Stimulated activated CD8-positive, alpha-beta memory T cell treated with anti-CD3 and anti-CD28 coated beads, Interleukin-2, amount 100 ng/mL, for 48 hours (primary cell): ENCODE measurements around the gene EMC10.
"Not testable (repeated sequence)": the region's sequence is repeated elsewhere in the genome, so short reads cannot be mapped to it uniquely, and the experiment has no call there.

ENCODE experiments used
- DNase-seq, 2 donors: peaks; one replicate each; pipeline ENCODE4 v3.0.0-alpha.2; 2020; ENCODE audit warnings: low read depth in 2 of 2

EMC10 gene

DNA sequence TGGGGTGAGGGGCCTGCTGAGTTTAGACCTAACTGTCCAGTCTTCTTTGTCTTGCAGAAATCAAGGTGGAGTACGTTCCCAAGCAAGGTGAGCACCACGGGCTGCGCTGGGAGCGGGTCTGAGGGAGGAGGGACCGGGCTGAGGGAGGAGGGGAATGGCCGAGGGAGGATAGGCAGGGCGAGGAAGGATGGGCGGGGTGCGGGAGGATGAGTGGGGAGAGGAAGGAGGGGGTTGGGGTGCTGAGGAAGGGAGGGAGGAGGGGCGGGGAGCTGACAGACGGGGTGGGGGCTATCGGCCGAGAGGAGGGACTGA, 25.1 kb upstream of the EMC10 start:
- DNase-seq = no peak

DNA sequence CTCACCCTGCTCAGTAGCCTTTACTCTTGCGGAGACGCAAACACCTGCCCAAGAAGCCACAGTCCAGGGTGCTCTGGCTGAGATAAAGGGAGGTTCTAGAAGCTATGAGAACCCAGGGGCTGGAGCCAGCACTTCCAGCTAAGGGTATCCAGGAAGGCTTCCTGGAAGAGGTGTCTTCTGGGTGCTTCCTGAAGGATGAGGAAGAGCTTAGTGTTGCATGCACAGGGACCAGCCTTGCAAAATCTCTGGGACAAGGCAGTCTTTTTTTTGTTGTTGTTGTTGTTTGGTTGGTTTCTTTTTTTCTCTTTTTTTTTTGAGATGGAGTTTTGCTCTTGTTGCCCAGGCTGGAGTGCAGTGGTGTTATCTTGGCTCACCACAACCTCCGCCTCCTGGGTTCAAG, 23.1 kb upstream of the EMC10 start:
- no peak for DNase-seq

DNA sequence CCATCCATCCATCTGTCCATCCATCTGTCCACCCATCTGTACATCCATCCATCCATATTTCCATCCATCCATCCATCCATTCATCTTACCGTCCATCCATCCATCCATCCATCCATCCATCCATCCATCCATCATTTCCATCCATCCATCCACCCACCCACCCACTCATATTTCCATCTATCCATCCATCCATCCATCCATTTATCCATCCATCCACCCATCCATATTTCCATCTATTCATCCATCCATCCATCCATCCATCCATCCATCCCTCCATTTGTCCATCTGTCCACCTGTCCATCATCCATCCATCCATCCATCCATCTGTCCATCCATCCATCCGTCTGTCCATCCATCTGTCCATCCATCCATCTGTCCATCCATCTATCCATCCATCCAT, 20.3 kb upstream of the EMC10 start:
- no peak for DNase-seq

DNA sequence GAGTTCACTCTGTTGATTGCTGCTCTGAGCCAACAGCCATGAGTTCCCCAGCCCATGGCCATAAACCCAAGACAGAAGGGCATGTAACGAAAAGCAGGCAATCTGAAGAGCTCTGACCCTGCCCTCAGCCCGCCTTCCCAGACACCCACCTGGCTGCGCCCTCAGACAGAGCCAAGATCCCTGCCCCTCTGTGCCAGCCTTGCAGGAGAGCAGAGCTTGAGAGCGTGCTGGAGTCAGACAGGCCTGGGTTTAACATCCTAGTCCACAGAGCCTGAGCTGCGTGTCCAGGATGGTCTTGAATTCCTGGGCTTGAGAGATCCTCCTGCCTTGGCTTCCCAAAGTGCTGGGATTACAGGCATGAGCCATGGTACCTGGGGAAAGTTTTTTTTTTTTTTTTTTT, 19.0 kb upstream of the EMC10 start:
- DNase-seq = no peak

DNA sequence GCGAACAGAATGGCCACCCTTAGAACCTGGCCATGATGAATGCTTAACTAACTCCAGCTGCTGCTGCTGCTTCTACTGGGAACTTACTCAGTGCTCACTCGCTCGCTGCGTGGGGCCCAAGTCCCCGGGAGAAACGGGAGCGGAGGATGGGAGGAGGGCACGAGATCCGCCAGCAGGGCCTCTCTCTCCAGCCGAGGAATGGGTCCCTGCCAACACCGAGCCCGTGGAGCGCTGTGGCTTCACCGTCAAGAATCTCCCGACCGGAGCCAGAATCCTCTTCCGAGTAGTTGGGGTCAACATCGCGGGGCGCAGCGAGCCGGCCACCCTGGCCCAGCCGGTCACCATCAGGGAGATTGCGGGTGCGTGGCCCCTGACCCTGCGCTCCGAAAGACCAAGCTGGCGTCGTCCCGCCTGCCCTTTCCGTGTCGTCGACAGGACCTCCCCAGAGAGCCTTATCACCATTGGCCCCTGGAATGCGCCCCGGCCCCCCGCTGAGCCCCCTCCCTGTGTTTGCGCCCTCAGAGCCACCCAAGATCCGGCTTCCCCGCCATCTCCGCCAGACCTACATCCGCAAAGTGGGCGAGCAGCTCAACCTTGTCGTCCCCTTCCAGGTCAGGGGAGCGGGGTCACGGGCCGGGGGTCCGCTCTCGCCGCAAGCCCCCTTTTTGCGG, 17.8 kb upstream of the EMC10 start:
- no peak for DNase-seq

DNA sequence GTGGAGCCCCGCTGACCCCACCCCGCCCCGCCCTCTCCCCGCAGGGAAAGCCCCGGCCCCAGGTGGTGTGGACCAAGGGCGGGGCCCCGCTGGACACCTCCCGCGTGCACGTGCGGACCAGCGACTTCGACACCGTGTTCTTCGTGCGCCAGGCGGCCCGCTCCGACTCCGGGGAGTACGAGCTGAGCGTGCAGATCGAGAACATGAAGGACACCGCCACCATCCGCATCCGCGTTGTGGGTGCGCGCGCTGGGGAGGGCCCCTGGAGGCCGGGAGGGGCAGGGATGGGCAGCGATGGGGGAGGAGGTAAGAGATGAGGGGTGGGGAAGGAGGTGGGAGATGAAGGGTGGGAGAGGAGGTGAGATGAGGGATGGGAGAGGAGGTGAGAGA, 17.2 kb upstream of the EMC10 start:
- no peak for DNase-seq

DNA sequence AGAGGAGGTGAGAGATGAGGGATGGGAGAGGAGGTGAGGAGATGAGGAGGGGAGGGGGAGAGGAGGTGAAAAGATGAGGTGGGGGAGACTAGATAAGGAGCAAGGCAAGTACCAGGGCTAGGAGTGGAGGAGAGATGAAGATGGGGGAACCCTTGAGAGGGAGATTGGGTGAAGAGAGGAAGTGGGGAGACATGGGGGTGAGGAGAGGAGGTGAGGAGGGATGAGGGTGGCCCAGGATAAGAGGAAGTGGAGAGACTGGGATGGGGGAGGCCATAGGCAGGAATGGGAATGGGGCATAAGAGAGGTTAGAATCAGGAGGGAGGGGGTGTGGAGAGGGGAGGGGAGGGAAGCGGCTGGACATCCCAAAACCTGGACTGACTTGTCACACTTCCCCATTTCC, 16.7 kb upstream of the EMC10 start:
- no peak for DNase-seq

DNA sequence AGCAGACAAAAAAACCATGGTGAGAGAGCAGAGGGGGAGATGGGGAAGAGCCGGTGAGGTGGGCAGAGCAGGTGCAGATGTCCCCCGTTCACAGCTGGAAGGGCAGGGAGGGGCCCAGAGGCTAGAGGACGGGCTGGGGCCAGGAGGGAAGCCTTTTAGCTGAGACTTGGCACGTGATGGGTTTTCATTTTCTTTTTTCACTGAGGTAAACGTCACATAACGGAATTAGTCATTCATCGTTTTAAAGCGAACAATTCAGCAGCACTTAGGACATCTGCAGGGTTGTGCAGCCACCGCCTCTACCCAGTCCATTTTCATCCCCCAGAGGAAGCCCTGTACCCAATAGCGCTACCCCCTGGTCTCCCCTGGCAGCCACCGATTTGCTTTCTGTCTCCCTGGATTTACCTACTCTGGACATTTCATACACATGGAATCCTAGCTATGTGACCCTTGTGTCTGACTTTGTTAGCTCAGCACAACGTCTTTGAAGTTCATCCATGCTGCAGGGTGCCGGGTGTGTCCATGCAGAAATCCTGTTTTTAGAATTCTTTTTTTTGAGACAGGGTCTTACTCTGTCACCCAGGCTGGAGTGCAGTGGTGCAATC, 16.0 kb upstream of the EMC10 start:
- no peak for DNase-seq

DNA sequence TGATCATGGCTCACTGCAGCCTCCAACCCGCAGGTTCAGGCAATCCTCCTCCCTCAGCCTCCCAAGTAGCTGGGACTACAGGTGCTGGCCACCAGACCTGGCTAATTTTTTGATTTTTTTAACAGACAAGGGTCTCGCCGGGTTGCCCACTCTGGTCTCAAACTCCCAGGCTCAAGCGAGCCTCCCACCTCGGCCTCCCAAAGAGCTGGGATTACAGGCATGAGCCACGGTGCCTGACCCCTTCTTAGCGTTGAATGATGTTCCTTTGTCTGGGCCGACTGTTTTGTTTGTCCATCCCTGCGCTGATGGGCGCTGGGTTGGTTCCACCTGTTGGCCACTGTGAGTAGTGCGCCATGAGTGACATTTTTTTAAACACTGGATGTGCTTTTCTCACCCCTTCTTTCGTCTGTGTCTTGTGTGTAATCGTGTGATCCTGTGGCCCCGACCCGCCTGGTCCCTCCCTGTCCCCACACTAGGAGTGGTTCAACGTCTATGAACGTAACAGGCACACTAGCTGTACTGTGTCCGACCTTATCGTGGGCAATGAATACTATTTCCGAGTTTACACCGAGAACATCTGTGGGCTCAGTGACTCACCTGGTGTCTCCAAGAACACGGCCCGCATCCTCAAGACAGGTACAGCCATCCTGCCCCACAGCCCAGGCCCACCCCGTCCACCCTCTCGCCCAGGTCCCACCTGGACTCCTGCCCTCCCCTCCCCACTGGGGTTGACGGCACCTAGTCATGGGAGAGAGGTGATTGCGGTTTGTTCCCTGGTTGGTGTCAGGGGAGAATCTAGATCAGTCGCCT, 15.0 kb upstream of the EMC10 start:
- DNase-seq = peak; percentile 40 to 50

DNA sequence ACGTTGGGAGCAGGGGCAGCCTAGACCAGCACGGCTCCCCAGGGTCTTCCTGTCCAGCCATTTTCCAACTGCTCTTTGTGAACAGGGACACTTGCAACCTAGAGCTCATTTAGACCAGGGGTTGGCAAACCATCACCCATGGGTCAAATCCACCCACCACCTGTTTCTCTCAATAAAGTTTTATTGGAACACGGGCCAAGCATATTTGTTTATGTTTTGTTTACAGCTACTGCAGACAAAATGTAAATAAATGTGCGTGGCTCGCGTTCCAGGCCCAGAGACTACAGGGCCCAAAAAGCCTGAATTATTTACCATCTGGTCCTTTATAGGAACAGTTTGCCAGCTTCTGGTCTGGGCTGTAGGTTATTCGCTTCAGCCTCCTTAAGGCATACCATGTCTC, 13.3 kb upstream of the EMC10 start:
- DNase-seq = no peak

DNA sequence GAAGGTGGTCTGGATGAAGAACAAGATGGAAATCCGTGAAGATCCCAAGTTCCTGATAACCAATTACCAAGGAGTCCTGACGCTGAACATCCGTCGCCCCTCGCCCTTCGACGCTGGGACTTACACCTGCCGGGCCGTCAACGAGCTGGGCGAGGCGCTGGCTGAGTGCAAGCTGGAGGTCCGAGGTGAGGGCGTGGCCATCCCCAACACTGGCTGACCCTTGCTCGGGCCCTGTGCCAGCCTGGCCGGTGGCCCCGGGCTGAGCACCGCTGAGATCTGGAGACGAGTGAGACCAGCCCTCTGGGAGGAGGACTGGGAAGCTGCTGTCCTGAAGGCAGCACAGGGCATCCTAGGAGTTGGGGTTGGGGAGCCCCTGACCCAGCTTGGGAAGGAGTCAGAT, 12.0 kb upstream of the EMC10 start:
- no peak for DNase-seq

DNA sequence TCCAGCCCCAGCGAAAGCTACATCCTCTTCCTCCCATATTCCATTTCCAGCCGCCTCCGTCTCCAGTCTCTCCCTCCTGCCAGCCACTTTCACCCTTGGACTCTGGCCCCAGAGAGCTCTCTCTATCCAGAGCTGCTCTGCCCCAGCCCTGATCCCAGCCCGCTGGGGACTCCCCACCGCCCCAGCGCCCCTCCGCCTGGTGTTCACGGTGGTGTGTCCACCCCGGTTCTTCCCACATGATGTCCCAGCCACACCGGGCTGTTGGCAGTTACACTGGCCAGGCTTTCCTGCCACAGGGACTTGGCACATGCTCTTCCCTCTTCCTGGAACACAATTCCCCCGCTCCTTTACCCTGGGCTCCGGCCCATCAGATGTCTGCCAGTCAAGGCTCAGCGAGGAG, 11.3 kb upstream of the EMC10 start:
- DNase-seq = no peak

DNA sequence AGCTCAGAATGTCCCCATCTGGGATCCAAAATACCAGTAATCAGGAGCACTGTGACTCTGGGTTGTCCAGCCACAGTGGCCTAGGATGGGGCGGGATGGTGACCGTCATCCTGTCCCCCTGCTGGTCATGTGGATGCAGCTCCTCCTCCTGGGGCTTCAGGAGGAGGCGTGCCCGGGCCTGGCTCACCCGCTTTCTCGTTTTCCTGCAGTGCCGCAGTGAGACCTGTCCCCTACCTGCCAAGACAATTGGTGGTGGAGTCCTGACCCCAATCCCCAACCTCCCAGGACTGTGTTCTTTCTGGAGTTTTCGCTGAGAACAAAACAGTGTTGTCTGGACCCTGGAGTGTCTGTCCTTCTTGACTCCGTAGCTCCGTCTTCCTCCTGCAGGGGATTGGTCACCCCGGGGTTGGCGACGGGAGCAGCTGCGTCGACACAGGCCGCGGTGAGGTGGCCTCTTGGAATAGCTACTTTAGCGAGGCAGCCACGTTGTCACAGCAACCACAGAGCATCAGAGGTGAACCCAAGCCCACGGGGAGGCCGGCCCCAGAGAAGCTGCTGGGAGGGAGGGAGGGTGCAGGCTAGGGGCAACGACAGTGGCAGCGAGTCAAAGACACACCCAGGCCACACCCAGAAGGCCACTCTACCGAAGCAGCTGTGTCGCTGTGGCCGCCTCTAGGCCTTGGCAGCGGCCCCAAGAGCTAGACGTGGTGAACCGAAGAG, 10.2 kb upstream of the EMC10 start:
- DNase-seq = no peak

DNA sequence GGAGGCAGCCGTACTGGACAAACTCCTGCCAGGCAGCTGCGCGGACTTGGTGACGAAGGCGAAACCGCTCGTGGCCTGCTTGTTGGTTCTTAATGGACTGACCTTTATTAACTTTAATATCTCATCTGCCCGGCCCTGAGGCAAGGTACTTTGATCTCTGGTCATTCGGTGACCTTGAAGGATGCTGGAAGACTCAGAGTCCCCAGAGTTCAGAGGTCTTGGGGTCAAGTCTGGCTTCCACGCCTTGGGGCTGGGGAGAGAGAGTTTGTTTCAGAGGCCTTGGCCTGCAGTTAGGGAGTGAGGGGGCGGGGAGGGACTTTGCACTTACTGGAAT, 9.6 kb upstream of the EMC10 start:
- DNase-seq = no peak

DNA sequence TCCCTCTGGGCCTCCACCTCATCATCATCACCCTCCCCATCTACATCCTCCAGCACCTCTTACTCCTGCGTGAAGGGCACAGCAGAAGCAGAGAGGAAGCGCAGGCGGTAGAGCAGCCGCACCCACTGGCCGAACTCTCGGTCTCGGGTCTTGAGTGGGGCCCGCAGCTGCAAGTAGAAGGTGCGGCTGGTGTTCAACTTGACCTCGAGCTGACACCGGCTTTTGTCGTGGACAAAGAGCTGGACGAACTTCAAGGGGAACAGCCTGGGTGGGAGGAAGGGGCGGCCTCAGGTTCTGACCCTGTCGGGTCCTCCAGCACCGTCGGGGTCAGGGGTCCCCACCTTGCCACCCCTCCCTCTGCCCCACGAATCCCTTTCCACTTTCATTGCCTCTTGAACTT, 8.7 kb upstream of the EMC10 start:
- no peak for DNase-seq

DNA sequence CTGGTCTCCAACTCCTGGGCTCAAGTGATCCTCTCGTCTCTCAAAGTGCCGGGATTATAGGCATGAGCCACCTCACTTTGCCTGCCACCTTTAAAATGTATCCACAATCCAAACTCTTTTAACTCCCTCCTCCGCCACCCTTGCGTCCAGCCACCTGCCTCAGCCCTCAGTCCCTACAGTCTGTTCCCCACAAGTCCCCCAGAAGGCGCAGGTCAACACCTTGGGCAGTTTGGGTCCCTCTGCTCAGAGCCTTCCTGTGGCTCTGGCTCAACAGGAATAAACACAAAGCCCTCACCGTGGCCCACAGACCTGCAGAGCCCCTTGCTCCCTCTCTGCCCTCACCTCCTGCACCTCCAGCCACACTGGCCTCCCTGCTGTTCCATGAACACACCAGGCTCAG, 7.5 kb upstream of the EMC10 start:
- no peak for DNase-seq

DNA sequence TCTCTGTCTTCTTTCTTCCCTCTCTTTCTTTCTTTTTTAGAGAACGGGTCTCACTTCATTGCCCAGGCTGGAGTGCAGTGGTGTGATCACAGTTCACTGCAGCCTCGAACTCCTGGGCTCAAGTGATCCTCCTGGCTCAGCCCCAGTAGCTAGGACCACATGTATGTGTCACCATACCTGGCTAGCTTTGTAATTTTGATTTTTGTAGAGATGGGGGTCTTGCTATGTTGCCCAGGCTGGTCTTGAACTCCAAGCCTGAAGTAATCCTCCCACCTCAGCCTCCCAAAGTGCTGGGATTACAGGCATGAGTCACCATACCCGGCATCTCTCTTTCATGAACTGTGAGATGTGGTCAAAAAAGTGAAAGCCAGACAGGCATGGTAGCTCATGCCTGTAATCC, 3.0 kb upstream of the EMC10 start:
- not testable (repeated sequence) for DNase-seq

DNA sequence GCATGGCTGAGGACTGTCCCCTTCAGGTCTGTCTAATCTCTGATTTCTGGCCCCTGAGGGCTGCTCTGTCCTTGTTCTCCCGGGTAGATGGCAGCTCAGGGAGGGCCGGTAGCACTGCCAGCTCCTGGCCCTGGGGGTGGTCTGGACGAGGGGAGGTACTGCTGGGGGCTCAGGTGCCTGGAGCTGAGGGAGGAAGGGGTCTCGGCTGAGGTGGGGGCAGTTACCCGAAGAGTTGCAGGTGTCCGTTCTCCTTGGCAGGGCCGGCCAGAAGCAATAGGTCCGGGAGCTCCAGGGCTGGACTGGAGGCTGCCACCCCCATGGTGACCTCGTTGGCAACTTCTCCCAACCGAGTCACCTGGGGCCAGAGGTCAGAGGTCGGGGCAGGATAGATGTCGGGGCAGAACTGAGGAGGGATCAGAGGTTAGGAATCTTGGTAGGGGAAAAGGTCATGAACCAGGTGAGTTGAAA, 1.2 kb upstream of the EMC10 start:
- DNase-seq = no peak

DNA sequence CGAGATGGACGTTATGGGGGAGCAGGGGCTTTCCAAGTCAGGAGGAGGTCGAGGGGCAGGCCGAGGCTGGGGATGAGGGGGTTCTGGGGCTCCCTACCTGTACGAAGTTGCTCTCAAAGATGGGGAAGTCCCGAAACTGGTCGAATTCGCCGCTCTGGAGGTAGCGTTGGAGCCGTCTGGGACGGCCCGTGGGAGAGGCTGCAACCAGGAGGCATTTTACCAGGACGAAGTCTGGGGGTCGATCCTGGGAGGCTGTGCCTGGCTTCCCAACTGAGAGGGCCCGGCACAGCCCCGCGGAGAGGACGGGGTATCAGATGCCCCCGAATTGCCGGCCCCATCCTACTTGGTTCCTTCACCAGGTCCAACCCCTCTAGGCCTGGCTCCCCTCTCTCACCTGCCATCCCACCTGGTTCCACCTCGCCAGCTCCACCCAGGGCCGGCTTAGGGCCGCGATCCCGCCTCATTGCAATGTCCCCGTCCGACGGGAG, 527 bp upstream of the EMC10 start:
- no peak for DNase-seq

DNA sequence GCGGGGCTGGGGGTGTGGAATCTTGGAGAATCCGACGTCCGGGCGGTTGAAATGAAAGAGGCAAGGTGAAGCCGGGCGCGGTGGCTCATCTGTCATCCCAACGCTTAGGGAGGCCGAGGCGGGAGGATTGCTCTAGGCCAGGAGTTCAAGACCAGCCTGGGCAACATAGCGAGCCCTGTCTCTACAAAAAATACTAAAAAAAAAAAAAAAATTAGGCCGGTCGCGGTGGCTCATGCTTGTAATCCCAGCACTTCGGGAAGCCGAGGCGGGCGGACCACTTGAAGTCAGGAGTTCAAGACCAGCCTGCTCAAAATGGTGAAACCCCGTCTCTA, 566 bp downstream of the EMC10 start:
- no peak for DNase-seq

DNA sequence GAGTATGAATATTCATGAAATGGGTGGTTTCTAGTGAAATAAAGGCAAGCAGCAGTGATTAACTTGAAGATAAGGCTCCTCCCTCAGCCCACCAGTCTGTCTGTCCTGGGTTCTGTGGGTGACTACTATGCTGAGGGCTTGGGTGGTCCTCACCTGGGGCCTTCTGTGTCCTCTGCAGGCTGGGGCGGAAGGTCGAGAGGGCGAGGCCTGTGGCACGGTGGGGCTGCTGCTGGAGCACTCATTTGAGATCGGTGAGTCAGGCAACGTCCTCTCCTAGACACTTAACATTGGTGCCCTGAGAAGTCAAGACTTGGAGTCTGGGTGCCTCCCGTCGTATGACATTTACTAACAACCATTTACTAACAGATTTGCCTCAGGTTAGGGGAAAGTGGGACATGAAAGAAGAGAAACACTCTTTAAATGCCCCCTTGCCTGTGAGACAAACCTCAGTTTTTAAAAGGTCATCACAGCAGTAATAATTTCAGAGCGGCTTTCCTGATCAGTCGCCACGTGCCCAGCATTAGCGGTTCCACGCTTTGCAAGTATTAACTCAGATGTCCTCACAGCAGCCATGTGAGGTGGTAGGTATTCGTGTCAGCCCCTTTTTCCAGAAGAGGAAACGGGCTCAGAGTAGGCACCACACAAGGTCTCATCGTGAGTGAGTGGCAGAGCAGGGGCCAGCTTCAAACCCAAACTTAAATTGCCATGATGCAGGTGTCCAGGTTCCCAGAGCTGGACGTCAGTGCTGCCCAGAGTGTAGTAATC, 1.6 kb downstream of the EMC10 start:
- DNase-seq = no peak
